K562 (cell line): ENCODE measurements around the gene LSR. TPM values are rescaled to one million over a fixed set of nuclear protein-coding genes. Genes with fewer than 3 reads are reported as not detected.

Experiments
- ATAC-seq: fragments of 200-7000 bp; cut with Tn5 transposase; 3 replicates; pipeline ENCODE4 v1.9.1; 2020; ENCODE audit warnings: moderate library complexity
- BruUV-seq: library from RNA; stranded (reverse); fragments of 400-500 nt; replicated peaks from 2 replicates; lab custom pipeline; 2021; lab: Mats Ljungman, UMichigan
- CTCF ChIA-PET: fragments of 300-600 bp; formaldehyde crosslinking; extraction: SDS; loops from one replicate; lab custom pipeline; 2021; ENCODE audit warnings: low intra/inter-chr PET ratio; lab: Yijun Ruan, JAX
- POLR2A ChIA-PET: fragments of 300-600, 350-650 bp; sonication (Branson Sonifier 250); formaldehyde crosslinking; extraction: SDS; loops from one replicate; lab custom pipeline; 2021; ENCODE audit warnings: antibody characterized with exemption, inconsistent platforms; lab: Yijun Ruan, JAX
- DNase-seq, 4 experiments: peaks; one replicate each; pipeline versions ENCODE4 v3.0.0 to v3.0.0-alpha.2; 2011 to 2018; ENCODE audit warnings: low spot score in 3 of 4, mixed read lengths in 3 of 4; ENCODE audit errors: extremely low read depth in 1 of 4
- FAIRE-seq: peaks from 2 replicates; lab custom pipeline; 2011; peaks lifted over from hg19 to GRCh38; lab: Jason Lieb, UNC
- H2AFZ ChIP-seq: 2 replicates; pipeline ENCODE4 v1.6.0; 2011; ENCODE audit warnings: low read depth, low read length, control low read depth, inconsistent platforms
- H3K27ac ChIP-seq: fragments of 200-600 bp; 3 replicates; pipeline ENCODE4 v1.8.0; 2011; ENCODE audit warnings: low read depth, mild to moderate bottlenecking, control low read depth, inconsistent platforms, low read length, moderate library complexity, mixed read lengths; ENCODE audit errors: extremely low read depth
- H3K27me3 ChIP-seq, 2 experiments: fragments of 300-600 bp in 1 of 2; 2 replicates in 1 of 2; 3 replicates in 1 of 2; pipeline versions ENCODE4 v1.6.0 to v1.8.0; 2011; ENCODE audit warnings: inconsistent platforms in 2 of 2, low read length in 2 of 2, mild to moderate bottlenecking in 1 of 2, mixed read lengths in 1 of 2, moderate library complexity in 1 of 2; ENCODE audit not compliant: control insufficient read depth in 2 of 2, insufficient read depth in 2 of 2
- H3K36me3 ChIP-seq: fragments of 300-600 bp; 3 replicates; pipeline ENCODE4 v1.8.0; 2011; ENCODE audit warnings: mild to moderate bottlenecking, low read length, inconsistent platforms; ENCODE audit not compliant: control insufficient read depth, insufficient read depth
- H3K4me1 ChIP-seq, 2 experiments: fragments of 200-600 bp in 1 of 2; replicated peaks in 1 of 2; 2 replicates in 1 of 2; 3 replicates in 1 of 2; pipeline versions ENCODE4 v1.5.1 to v1.8.0; 2011; ENCODE audit warnings: inconsistent platforms in 2 of 2, low read length in 2 of 2, mild to moderate bottlenecking in 1 of 2, mixed read lengths in 1 of 2, moderate library complexity in 1 of 2; ENCODE audit not compliant: control insufficient read depth in 2 of 2, insufficient read depth in 2 of 2
- H3K4me2 ChIP-seq: 2 replicates; pipeline ENCODE4 v1.6.1; 2011; ENCODE audit warnings: low read length, control low read depth, inconsistent platforms, mixed read lengths; ENCODE audit not compliant: insufficient read depth
- H3K4me3 ChIP-seq: fragments of 200-600 bp; sonication (generic), shearing (Covaris generic); 2 replicates; pipeline ENCODE4 v1.5.1; 2016; ENCODE audit warnings: control low read depth, inconsistent platforms
- H3K79me2 ChIP-seq: fragments of 200-600 bp; 3 replicates; pipeline ENCODE4 v1.8.0; 2011; ENCODE audit warnings: low read length, inconsistent platforms; ENCODE audit not compliant: control insufficient read depth, insufficient read depth
- H3K9ac ChIP-seq, 2 experiments: 2 replicates each; pipeline versions ENCODE4 v1.6.0 to v1.6.1; 2011; ENCODE audit warnings: low read depth in 2 of 2, low read length in 2 of 2, control low read depth in 1 of 2, inconsistent platforms in 1 of 2, mild to moderate bottlenecking in 1 of 2, mixed read lengths in 1 of 2; ENCODE audit not compliant: insufficient read depth in 1 of 2
- H3K9me1 ChIP-seq: one replicate; pipeline ENCODE4 v1.6.0; 2011; ENCODE audit warnings: inconsistent platforms, mild to moderate bottlenecking, low read length, moderate library complexity; ENCODE audit not compliant: control insufficient read depth, insufficient read depth
- H3K9me3 ChIP-seq: replicated peaks from 2 replicates; pipeline ENCODE4 v1.5.1; 2011; ENCODE audit warnings: low read depth, low read length, inconsistent platforms; ENCODE audit not compliant: control insufficient read depth, insufficient read depth
- H4K20me1 ChIP-seq: replicated peaks from 2 replicates; pipeline ENCODE4 v1.6.1; 2011; ENCODE audit warnings: low read length, inconsistent platforms, mixed read lengths; ENCODE audit not compliant: control insufficient read depth, insufficient read depth
- POLR3G ChIP-seq: IDR thresholded peaks from 2 replicates; pipeline ENCODE4 v1.6.1; 2011; ENCODE audit not compliant: insufficient read length, insufficient replicate concordance; ENCODE audit errors: extremely low read depth
- TAF7 ChIP-seq: fragments of 450-650 bp; IDR thresholded peaks from 2 replicates; pipeline ENCODE4 v1.6.1; 2016; ENCODE audit warnings: missing genetic modification characterization, missing compliant biosample characterization
- ZNF143 ChIP-seq: sonication (generic); formaldehyde crosslinking; IDR thresholded peaks from 2 replicates; pipeline ENCODE4 v1.9.0; 2022; ENCODE audit warnings: mild to moderate bottlenecking, missing genetic modification reagents
- WGBS: fragments of 100-300 bp; shearing (Covaris generic); methylation state at CpG from one replicate; pipeline ENCODE4 v1.1.6; 2016; ENCODE audit warnings: low coverage, mixed read lengths; ENCODE audit not compliant: insufficient coverage; ENCODE audit errors: missing lambda C conversion rate; 5-methylcytosine and 5-hydroxymethylcytosine counted together
- in situ Hi-C: fragments of 300-500 bp; cut with MboI; formaldehyde crosslinking; loops from 4 replicates; pipeline ENCODE4 v1.15.0; 2018; ENCODE audit warnings: inconsistent platforms, mixed read lengths
- intact Hi-C: fragments of 100-400 bp; cut with micrococcal nuclease; formaldehyde crosslinking; loops from 2 replicates; pipeline ENCODE4 v1.14.2; 2022
- polyA plus RNA-seq, 8 experiments: library from polyadenylated mRNA; depleted of rRNA in 4 of 8; stranded (reverse) in 5 of 8; unstranded in 3 of 8; fragments of >200 nt; fragmentation: Nextera tagmentation in 2 of 8; fragmentation: Illumina TruSeq in 1 of 8; extraction: Ambion mirVana in 2 of 8; extraction: Trizol in 1 of 8; gene quantifications; 2 replicates each; pipeline versions ENCODE4 v1.2.1 to v1.2.3, GENCODE V29; 2011 to 2014; ENCODE audit warnings: inconsistent platforms in 1 of 8, missing spikeins in 1 of 8
- total RNA-seq, 7 experiments: library from RNA; depleted of rRNA in 6 of 7; stranded (reverse); fragments of >200 nt in 6 of 7; fragmentation: Illumina TruSeq in 2 of 7; extraction: Trizol in 2 of 7; gene quantifications; 2 replicates each; pipeline versions ENCODE4 v1.2.1 to v1.2.3, GENCODE V29; 2011 to 2021; ENCODE audit warnings: low replicate concordance in 1 of 7
- TF ChIP-seq, protein P1 (sequence below): fragments of 450-650 bp; IDR thresholded peaks from 2 replicates; pipeline ENCODE4 v1.6.1; 2016; ENCODE audit warnings: borderline replicate concordance

LSR gene
- total and polyA plus RNA-seq, 9 of the 15 experiments (the other 6 are each of a cell fraction or from before 2014, with no cell fraction given), result 0.44 to 87.9 (median 28.0) TPM

DNA sequence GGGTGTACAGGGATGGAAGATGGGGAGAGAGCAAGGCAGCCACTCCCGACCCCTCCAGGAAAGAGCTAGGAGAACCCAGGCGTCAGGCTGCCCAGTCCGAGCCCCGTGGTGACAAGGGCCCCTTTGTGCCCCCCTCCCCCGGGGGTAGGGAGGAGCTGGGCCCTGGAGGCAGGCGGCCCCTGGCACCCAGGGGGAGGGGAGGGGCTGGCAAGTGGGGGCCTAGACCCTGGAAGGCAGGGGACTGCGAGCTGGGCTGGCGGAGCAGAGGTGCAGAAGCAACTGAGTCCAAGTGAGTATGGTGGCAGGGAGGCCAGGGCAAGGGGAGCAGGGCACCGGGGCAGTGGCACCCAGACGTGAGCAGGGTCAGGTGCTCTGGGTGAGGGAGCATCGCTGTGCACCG, 43.1 kb downstream of the LSR start, which contains the start of gene MAG:
TSS of gene MAG (plus strand) at position 246 of the 400 bp plus-strand sequence. CDS start 3,248 bp downstream, outside the sequence.
- no peak for TF ChIP-seq ZNF143 (CRISPR knock-in tag)
- TF ChIP-seq TAF7 (tag), result no peak
- TF ChIP-seq, protein P1, sequence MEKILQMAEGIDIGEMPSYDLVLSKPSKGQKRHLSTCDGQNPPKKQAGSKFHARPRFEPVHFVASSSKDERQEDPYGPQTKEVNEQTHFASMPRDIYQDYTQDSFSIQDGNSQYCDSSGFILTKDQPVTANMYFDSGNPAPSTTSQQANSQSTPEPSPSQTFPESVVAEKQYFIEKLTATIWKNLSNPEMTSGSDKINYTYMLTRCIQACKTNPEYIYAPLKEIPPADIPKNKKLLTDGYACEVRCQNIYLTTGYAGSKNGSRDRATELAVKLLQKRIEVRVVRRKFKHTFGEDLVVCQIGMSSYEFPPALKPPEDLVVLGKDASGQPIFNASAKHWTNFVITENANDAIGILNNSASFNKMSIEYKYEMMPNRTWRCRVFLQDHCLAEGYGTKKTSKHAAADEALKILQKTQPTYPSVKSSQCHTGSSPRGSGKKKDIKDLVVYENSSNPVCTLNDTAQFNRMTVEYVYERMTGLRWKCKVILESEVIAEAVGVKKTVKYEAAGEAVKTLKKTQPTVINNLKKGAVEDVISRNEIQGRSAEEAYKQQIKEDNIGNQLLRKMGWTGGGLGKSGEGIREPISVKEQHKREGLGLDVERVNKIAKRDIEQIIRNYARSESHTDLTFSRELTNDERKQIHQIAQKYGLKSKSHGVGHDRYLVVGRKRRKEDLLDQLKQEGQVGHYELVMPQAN, result no peak
- no peak for TF ChIP-seq POLR3G
- Histone ChIP-seq H3K9me3 (no peaks in the 10 kb centered on the region), H3K4me1 (peaks cover 16 to 47% of the 10 kb centered on the region in 2 experiments; a peak in 4 of 5 replicates), H3K36me3 (no peaks in the 10 kb centered on the region), H4K20me1 (no peaks in the 10 kb centered on the region), H3K27me3 (peaks cover 2 to 12% of the 10 kb centered on the region in 2 experiments; a peak in 2 of 5 replicates), H3K9ac (peak within 1 kb of the TSS in 1 of 2 experiments; percentile 23; a peak in 1 of 4 replicates), H2AFZ (no peak within 1 kb of the TSS), H3K4me2 (no peak within 1 kb of the TSS), H3K9me1 (no peaks in the 10 kb centered on the region), H3K79me2 (no peaks in the 10 kb centered on the region), H3K4me3 (no peak within 1 kb of the TSS), H3K27ac (no peak within 1 kb of the TSS)
- ATAC-seq (no peak), FAIRE-seq (no peak), DNase-seq (no peak)
- in situ Hi-C loops, result no loop called here
- BruUV-seq, result no TSS peak
- POLR2A ChIA-PET, result interaction anchor here (0.5 to 1.3 kb wide), 3 partner anchors 9 to 229 kb away, joined by 3 to 10 read pairs (median 7); no protein-coding TSS in a partner anchor
- WGBS, result 11% methylated on average over 7 of the region's 12 CpGs
- CTCF ChIA-PET, result no interaction called here
- intact Hi-C loops, result no loop called here
